Peyer's patch (tissue), 4 donors: Measurements from ENCODE around the gene SVOPL. TPM values are rescaled to one million over a fixed set of nuclear protein-coding genes. Genes with fewer than 3 reads are reported as not detected.
"Not testable (repeated sequence)": the region's sequence is repeated elsewhere in the genome, so short reads cannot be mapped to it uniquely, and the experiment has no call there.

Experiments
- DNase-seq, 3 donors: peaks; one replicate each; pipeline ENCODE4 v3.0.0-alpha.2; 2017 to 2019
- H3K27ac ChIP-seq, 4 donors: fragments of 200-600 bp; sonication (generic); one replicate each; pipeline ENCODE4 v1.5.1; 2016 to 2019
- H3K27me3 ChIP-seq, 2 donors: fragments of 200-600 bp; sonication (generic); one replicate each; pipeline ENCODE4 v1.5.1; 2019
- H3K36me3 ChIP-seq, 3 donors: fragments of 200-600 bp; sonication (generic); one replicate each; pipeline ENCODE4 v1.5.1; 2016 to 2019
- H3K4me1 ChIP-seq, 4 donors: fragments of 200-600 bp; sonication (generic); one replicate each; pipeline ENCODE4 v1.5.1; 2016 to 2019
- H3K4me3 ChIP-seq, 4 donors: fragments of 200-600 bp; sonication (generic); 1 replicate in 3 of 4; 2 replicates in 1 of 4; pipeline ENCODE4 v1.5.1; 2016 to 2019; ENCODE audit warnings: mild to moderate bottlenecking in 1 of 4
- H3K9me3 ChIP-seq, 4 donors: fragments of 200-600 bp; sonication (generic); one replicate each; pipeline ENCODE4 v1.5.1; 2016 to 2019; ENCODE audit warnings: mild to moderate bottlenecking in 1 of 4
- POLR2A ChIP-seq, 2 donors: fragments of 450-650 bp; IDR thresholded peaks; one replicate each; pipeline ENCODE4 v1.5.1; 2017; ENCODE audit warnings: antibody characterized with exemption in 2 of 2, mild to moderate bottlenecking in 2 of 2, moderate library complexity in 2 of 2
- total RNA-seq, 4 donors: library from RNA; depleted of rRNA; stranded (reverse); fragments of >200 nt; gene quantifications; one replicate each; pipeline ENCODE4 v1.1.0, GENCODE V29; 2016
- TF ChIP-seq, protein P1 (sequence below), 6 experiments: fragments of 450-650 bp in 4 of 6; fragments of 200-600 bp in 2 of 6; sonication (generic) in 1 of 6; IDR thresholded peaks; one replicate each; pipeline ENCODE4 v1.5.1; 2017 to 2019; ENCODE audit warnings: antibody characterized with exemption in 6 of 6, mild to moderate bottlenecking in 3 of 6, moderate library complexity in 1 of 6

Gene SVOPL
- total RNA-seq, 4 donors from 2014 or later = 0.40 TPM; not detected in 3

DNA sequence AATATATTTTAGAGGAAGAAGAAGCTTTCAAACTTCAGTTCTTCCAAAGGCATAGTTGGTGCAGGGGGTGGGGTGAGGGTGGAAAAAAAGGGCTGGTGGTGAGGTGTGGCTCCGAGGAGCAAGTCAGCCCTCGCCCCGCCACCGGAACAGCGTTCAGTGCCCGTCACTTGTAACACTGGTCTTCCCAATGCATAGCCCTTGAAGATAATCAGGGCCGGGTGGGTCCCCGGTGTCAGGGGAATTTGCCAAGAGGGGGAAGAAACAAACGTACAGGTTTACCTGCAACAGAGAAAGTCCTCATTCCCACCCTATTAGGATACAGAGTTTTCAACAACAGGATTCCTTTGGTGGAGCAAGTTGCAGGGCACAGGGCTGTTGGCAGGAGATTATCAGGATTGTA lies 1.5 kb downstream of the SVOPL start:
- no peak overlapping the region for H3K4me3 ChIP-seq
- DNase-seq = no peak
- H3K27me3 ChIP-seq = no peaks in the 10 kb centered on the region
- no peak overlapping the region for H3K27ac ChIP-seq
- no peaks in the 10 kb centered on the region for H3K4me1 ChIP-seq
- H3K36me3 ChIP-seq = no peaks in the 10 kb centered on the region
- TF ChIP-seq POLR2A (IDR thresholded peaks at IDR 0.05) = no peak
- TF ChIP-seq, protein P1, sequence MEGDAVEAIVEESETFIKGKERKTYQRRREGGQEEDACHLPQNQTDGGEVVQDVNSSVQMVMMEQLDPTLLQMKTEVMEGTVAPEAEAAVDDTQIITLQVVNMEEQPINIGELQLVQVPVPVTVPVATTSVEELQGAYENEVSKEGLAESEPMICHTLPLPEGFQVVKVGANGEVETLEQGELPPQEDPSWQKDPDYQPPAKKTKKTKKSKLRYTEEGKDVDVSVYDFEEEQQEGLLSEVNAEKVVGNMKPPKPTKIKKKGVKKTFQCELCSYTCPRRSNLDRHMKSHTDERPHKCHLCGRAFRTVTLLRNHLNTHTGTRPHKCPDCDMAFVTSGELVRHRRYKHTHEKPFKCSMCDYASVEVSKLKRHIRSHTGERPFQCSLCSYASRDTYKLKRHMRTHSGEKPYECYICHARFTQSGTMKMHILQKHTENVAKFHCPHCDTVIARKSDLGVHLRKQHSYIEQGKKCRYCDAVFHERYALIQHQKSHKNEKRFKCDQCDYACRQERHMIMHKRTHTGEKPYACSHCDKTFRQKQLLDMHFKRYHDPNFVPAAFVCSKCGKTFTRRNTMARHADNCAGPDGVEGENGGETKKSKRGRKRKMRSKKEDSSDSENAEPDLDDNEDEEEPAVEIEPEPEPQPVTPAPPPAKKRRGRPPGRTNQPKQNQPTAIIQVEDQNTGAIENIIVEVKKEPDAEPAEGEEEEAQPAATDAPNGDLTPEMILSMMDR (IDR thresholded peaks at IDR 0.05) = no peak
- no peaks in the 10 kb centered on the region for H3K9me3 ChIP-seq

DNA sequence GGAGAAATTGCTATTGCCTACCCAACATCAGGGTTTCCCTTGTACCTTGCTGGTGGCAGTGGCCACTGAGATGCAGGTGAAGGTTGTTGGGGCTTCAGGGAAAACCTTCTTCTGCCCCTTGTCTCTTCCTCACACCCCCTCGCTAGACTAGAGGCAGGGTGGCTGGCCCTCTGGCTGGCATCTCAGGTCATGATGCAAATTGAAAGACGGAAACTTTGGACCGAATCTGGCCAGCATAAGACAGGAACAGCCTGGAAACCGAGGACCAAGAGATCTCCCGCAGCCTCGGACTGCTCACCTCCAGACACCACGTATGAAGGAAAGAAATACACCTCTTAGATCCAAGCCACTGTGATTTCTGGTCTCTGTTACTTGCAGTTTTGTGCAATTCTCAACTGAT lies 2.9 kb downstream of the SVOPL start:
- Histone ChIP-seq H3K27ac (no peak overlapping the region), H3K4me1 (no peaks in the 10 kb centered on the region), H3K27me3 (no peaks in the 10 kb centered on the region), H3K36me3 (no peaks in the 10 kb centered on the region), H3K9me3 (no peaks in the 10 kb centered on the region), H3K4me3 (no peak overlapping the region)
- DNase-seq = no peak
- TF ChIP-seq, protein P1 (IDR thresholded peaks at IDR 0.05) = no peak
- TF ChIP-seq POLR2A (IDR thresholded peaks at IDR 0.05) = no peak

DNA sequence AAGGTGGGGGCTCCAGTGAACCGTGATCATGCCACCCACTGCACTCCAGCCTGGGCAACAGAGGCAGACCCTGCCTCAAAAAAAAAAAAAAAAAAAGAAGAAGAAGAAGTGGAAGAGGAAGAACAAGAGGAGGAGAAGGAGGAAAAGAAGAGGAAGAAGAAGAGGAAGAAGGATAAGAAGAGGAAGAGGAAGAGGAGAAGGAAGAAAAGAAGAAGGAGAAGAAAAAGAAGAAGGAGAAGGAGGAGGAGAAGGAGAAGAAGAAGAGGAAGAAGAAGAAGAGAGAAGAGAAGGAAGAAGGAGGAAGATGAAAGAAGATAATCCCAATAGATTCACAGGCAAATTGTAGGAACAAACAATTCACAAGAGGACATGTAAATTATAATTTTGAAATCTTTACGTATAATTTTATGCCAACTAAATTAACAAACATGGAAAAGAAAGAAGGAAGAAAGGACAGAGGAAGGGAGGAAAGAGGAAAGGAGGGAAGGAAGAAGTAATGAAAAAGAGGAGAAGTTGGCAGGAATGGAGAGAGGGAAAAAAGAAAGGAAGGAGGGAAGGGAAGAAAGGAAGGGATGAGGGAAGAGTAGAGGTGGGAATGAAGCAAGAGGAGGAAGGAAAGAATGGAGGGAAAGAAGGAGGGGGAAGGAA lies 3.5 kb downstream of the SVOPL start:
- TF ChIP-seq, protein P1 (IDR thresholded peaks at IDR 0.05) = no peak
- TF ChIP-seq POLR2A (IDR thresholded peaks at IDR 0.05) = no peak
- H3K27ac ChIP-seq = no peak overlapping the region
- DNase-seq = no peak
- H3K36me3 ChIP-seq = no peaks in the 10 kb centered on the region
- no peaks in the 10 kb centered on the region for H3K27me3 ChIP-seq
- H3K9me3 ChIP-seq = no peaks in the 10 kb centered on the region
- no peak overlapping the region for H3K4me3 ChIP-seq
- no peaks in the 10 kb centered on the region for H3K4me1 ChIP-seq

DNA sequence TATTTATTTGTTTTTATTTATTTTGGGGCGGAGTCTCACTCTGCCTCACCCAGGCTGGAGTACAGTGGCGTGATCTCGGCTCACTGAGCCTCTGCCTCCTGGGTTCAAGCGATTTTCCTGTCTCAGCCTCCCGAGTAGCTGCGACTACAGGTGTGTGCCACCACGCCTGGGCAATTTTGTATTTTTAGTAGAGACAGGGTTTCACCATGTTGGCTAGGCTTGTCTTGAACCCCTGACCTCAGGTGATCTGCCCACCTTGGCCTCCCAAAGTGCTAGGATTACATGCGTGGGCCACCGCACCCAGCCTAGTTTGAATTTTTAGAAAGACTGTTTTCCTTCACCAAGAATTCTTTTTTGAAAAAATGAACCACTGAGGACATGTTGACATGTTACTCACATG lies 5.4 kb downstream of the SVOPL start:
- not testable (repeated sequence) for H3K9me3 ChIP-seq, H3K27me3 ChIP-seq, H3K36me3 ChIP-seq, H3K4me3 ChIP-seq, H3K4me1 ChIP-seq, DNase-seq, H3K27ac ChIP-seq

DNA sequence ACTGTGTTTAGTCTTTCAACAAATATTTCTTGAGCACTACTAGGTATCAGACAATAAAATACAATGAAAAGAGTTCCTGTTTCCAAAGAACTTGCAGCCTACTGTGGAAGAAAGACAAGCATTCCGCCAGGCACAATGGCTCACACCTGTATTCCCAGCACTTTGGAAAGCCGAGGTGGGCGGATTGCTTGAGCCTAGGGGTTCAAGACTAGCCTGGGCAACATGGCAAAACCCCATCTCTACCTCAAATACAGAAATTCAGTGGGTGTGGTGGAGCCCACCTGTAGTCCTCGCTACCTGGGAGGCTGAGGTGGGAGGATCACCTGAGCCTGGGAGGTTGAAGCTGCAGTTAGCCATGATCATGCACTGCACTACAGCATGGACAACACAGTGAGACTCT lies 6.1 kb downstream of the SVOPL start:
- H3K4me3 ChIP-seq = no peak overlapping the region
- TF ChIP-seq POLR2A (IDR thresholded peaks at IDR 0.05) = no peak
- TF ChIP-seq, protein P1 (IDR thresholded peaks at IDR 0.05) = no peak
- H3K27ac ChIP-seq = no peak overlapping the region
- H3K27me3 ChIP-seq = no peaks in the 10 kb centered on the region
- H3K9me3 ChIP-seq = no peaks in the 10 kb centered on the region
- H3K4me1 ChIP-seq = no peaks in the 10 kb centered on the region
- H3K36me3 ChIP-seq = no peaks in the 10 kb centered on the region
- DNase-seq = no peak

DNA sequence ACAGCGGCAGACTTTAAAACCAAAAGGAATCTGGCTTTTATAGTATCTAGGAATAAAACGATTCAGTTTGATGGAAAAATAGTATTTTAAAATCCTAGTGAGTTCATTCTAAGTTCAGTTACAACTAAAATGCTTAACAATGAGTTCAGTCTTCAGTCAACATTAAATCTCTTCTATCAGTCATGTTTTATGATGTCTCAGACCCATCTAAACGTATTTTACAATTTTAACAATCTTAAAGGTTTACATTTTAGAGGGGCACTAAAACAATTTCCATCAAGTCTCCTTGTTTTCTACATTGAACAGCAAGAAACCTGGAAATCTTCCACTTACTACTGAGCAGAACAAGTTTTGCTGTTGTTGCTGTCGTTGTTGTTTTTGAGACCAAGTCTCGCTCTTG lies 10.0 kb downstream of the SVOPL start:
- H3K27me3 ChIP-seq = no peaks in the 10 kb centered on the region
- H3K4me1 ChIP-seq = no peaks in the 10 kb centered on the region
- no peak overlapping the region for H3K27ac ChIP-seq
- no peaks in the 10 kb centered on the region for H3K9me3 ChIP-seq
- no peak for DNase-seq
- H3K36me3 ChIP-seq = no peaks in the 10 kb centered on the region
- H3K4me3 ChIP-seq = no peak overlapping the region
- TF ChIP-seq POLR2A (IDR thresholded peaks at IDR 0.05) = no peak
- TF ChIP-seq, protein P1 (IDR thresholded peaks at IDR 0.05) = no peak
